ENCODE results near the gene JSRP1.
A peak's percentile ranks its signal among the peaks of the same experiment; 100 is the strongest.

JSRP1 gene

GRCh38 chr19:2255982-2256685 is at the start of gene JSRP1:
Gene JSRP1, minus strand, starts transcription at chr19:2256417. Its CDS starts 1,103 bp downstream, at chr19:2255314.
- no peak for DNase-seq

- DNase-seq, result no peak
Measured at GRCh38 chr19:2305452-2306280, 49.4 kb upstream of the JSRP1 start.

GRCh38 chr19:2303211-2303798 is 47.1 kb upstream of the JSRP1 start:
- DNase-seq, result no peak

GRCh38 chr19:2302319-2303210 is 46.3 kb upstream of the JSRP1 start:
- no peak for DNase-seq

- no peak for DNase-seq
Measured at GRCh38 chr19:2300533-2300932, 44.3 kb upstream of the JSRP1 start.

- DNase-seq, result no peak
Measured at GRCh38 chr19:2296141-2296540, 39.9 kb upstream of the JSRP1 start.

GRCh38 chr19:2294687-2295335 is 38.6 kb upstream of the JSRP1 start:
- DNase-seq, result no peak

- no peak for DNase-seq
Measured at GRCh38 chr19:2291185-2291751, 35.1 kb upstream of the JSRP1 start.

GRCh38 chr19:2290441-2291184 is 34.4 kb upstream of the JSRP1 start:
- DNase-seq, result no peak

GRCh38 chr19:2289714-2290435 is 33.7 kb upstream of the JSRP1 start:
- DNase-seq, result peak; percentile 40

GRCh38 chr19:2288818-2289713 is 32.8 kb upstream of the JSRP1 start:
- DNase-seq, result no peak

- no peak for DNase-seq
Measured at GRCh38 chr19:2288338-2288817, 32.2 kb upstream of the JSRP1 start.

GRCh38 chr19:2287585-2288337 is 31.5 kb upstream of the JSRP1 start:
- DNase-seq, result no peak

GRCh38 chr19:2286402-2287140 is 30.4 kb upstream of the JSRP1 start:
- DNase-seq, result no peak

GRCh38 chr19:2283835-2284507 is 27.8 kb upstream of the JSRP1 start:
- no peak for DNase-seq

GRCh38 chr19:2282862-2283237 is 26.6 kb upstream of the JSRP1 start:
- no peak for DNase-seq
